Liver (tissue), 9 donors: ENCODE measurements around the gene EXO1. TPM values are rescaled to one million over a fixed set of nuclear protein-coding genes. Genes with fewer than 3 reads are reported as not detected.

ENCODE experiments used
- DNase-seq: peaks from one replicate; pipeline ENCODE4 v3.0.0-alpha.2; 2017; ENCODE audit warnings: low spot score
- H3K27ac ChIP-seq, 2 donors: one replicate each; pipeline ENCODE4 v1.7.0; 2013; ENCODE audit warnings: inconsistent platforms in 2 of 2, low read length in 2 of 2, control low read depth in 1 of 2, low read depth in 1 of 2, mild to moderate bottlenecking in 1 of 2
- H3K27me3 ChIP-seq, 4 donors: one replicate each; pipeline versions ENCODE4 v1.6.1 to v1.7.0; 2013; ENCODE audit warnings: low read length in 3 of 4, inconsistent platforms in 1 of 4, mild to moderate bottlenecking in 1 of 4, moderate library complexity in 1 of 4; ENCODE audit not compliant: control insufficient read depth in 4 of 4, insufficient read depth in 4 of 4
- H3K36me3 ChIP-seq, 4 donors: one replicate each; pipeline versions ENCODE4 v1.6.1 to v1.7.0; 2013; ENCODE audit warnings: low read length in 3 of 4, mild to moderate bottlenecking in 3 of 4, low read depth in 1 of 4, moderate library complexity in 1 of 4; ENCODE audit not compliant: control insufficient read depth in 4 of 4, insufficient read depth in 3 of 4
- H3K4me1 ChIP-seq, 4 donors: one replicate each; pipeline versions ENCODE4 v1.6.1 to v1.7.0; 2013; ENCODE audit warnings: low read length in 3 of 4, mild to moderate bottlenecking in 3 of 4, moderate library complexity in 1 of 4; ENCODE audit not compliant: control insufficient read depth in 4 of 4, insufficient read depth in 4 of 4
- H3K4me3 ChIP-seq, 3 donors: one replicate each; pipeline versions ENCODE4 v1.6.1 to v1.7.0; 2013; ENCODE audit warnings: low read length in 3 of 3, control low read depth in 1 of 3, low read depth in 1 of 3, mild to moderate bottlenecking in 1 of 3
- H3K9ac ChIP-seq, 2 donors: one replicate each; pipeline ENCODE4 v1.7.0; 2013; ENCODE audit warnings: low read length in 2 of 2, mild to moderate bottlenecking in 2 of 2, moderate library complexity in 2 of 2, control low read depth in 1 of 2, low read depth in 1 of 2
- H3K9me3 ChIP-seq, 4 donors: one replicate each; pipeline versions ENCODE4 v1.6.1 to v1.7.0; 2013; ENCODE audit warnings: low read length in 3 of 4; ENCODE audit not compliant: control insufficient read depth in 4 of 4
- EGR1 ChIP-seq, 2 donors: IDR thresholded peaks; 2 replicates each; pipeline ENCODE4 v1.6.1; 2016 to 2018; ENCODE audit warnings: antibody characterized with exemption in 2 of 2, low read depth in 2 of 2
- FOXA1 ChIP-seq: IDR thresholded peaks from 2 replicates; pipeline ENCODE4 v1.6.1; 2016; ENCODE audit warnings: antibody characterized with exemption
- FOXA2 ChIP-seq: IDR thresholded peaks from 2 replicates; pipeline ENCODE4 v1.6.1; 2016; ENCODE audit warnings: antibody characterized with exemption
- GABPA ChIP-seq, 2 donors: IDR thresholded peaks in 1 of 2; conservative IDR thresholded peaks in 1 of 2; 2 replicates each; pipeline ENCODE4 v1.6.1; 2016; ENCODE audit warnings: antibody characterized with exemption in 2 of 2, mild to moderate bottlenecking in 1 of 2, moderate library complexity in 1 of 2
- HNF4A ChIP-seq, 2 donors: conservative IDR thresholded peaks; 2 replicates each; pipeline ENCODE4 v1.6.1; 2016; ENCODE audit warnings: antibody characterized with exemption in 2 of 2, mild to moderate bottlenecking in 2 of 2
- HNF4G ChIP-seq: IDR thresholded peaks from 2 replicates; pipeline ENCODE4 v1.6.1; 2016; ENCODE audit warnings: antibody characterized with exemption
- JUND ChIP-seq, 2 donors: IDR thresholded peaks; 2 replicates each; pipeline ENCODE4 v1.6.1; 2016; ENCODE audit warnings: antibody characterized with exemption in 2 of 2
- RAD21 ChIP-seq, 2 donors: IDR thresholded peaks; 2 replicates each; pipeline ENCODE4 v1.6.1; 2016; ENCODE audit warnings: antibody characterized with exemption in 2 of 2, mild to moderate bottlenecking in 2 of 2
- RXRA ChIP-seq, 2 donors: IDR thresholded peaks; 2 replicates each; pipeline ENCODE4 v1.6.1; 2017 to 2018; ENCODE audit warnings: antibody characterized with exemption in 2 of 2, mild to moderate bottlenecking in 1 of 2
- TAF1 ChIP-seq: conservative IDR thresholded peaks from 2 replicates; pipeline ENCODE4 v1.6.1; 2016; ENCODE audit warnings: antibody characterized with exemption, mild to moderate bottlenecking
- YY1 ChIP-seq: IDR thresholded peaks from 2 replicates; pipeline ENCODE4 v1.6.1; 2016; ENCODE audit warnings: antibody characterized with exemption, mild to moderate bottlenecking
- WGBS: extraction: QIAGEN DNeasy Blood & Tissue Kit; methylation state at CpG from one replicate; pipeline ENCODE4 v1.1.7; 2013; 5-methylcytosine and 5-hydroxymethylcytosine counted together
- polyA plus RNA-seq, 2 donors: library from polyadenylated mRNA; stranded (reverse) in 1 of 2; unstranded in 1 of 2; fragments of 200-250 nt in 1 of 2; fragments of >200 nt in 1 of 2; fragmentation: Nextera tagmentation in 1 of 2; extraction: Ambion mirVana in 1 of 2; gene quantifications; one replicate each; pipeline versions ENCODE4 v1.2.1 to v1.2.3, GENCODE V29; 2013 to 2015
- total RNA-seq, 2 donors: library from RNA; depleted of rRNA; stranded (reverse); fragments of >200 nt; gene quantifications; one replicate each; pipeline ENCODE4 v1.2.3, GENCODE V29; 2014
- TF ChIP-seq, protein P1 (sequence below): IDR thresholded peaks from 2 replicates; pipeline ENCODE4 v1.6.1; 2016; ENCODE audit warnings: antibody characterized with exemption
- TF ChIP-seq, protein P2 (sequence below): fragments of 150-350 bp; IDR thresholded peaks from 2 replicates; pipeline ENCODE4 v1.5.1; 2017; ENCODE audit warnings: improper control_type of control experiment, low read depth, low read length; ENCODE audit not compliant: missing input control
- TF ChIP-seq, protein P3 (sequence below): IDR thresholded peaks from 2 replicates; pipeline ENCODE4 v1.6.1; 2016; ENCODE audit warnings: antibody characterized with exemption
- TF ChIP-seq, protein P4 (sequence below): IDR thresholded peaks from 2 replicates; pipeline ENCODE4 v1.6.1; 2016; ENCODE audit warnings: antibody characterized with exemption, mild to moderate bottlenecking
- donor health status: healthy.
- donor health status: healthy.
- donor health status: healthy.
- donor health status: healthy.
- donor health status: healthy.

Gene EXO1
- total and polyA plus RNA-seq, 4 donors = 0.25 to 16.2 (median 0.48) TPM

DNA sequence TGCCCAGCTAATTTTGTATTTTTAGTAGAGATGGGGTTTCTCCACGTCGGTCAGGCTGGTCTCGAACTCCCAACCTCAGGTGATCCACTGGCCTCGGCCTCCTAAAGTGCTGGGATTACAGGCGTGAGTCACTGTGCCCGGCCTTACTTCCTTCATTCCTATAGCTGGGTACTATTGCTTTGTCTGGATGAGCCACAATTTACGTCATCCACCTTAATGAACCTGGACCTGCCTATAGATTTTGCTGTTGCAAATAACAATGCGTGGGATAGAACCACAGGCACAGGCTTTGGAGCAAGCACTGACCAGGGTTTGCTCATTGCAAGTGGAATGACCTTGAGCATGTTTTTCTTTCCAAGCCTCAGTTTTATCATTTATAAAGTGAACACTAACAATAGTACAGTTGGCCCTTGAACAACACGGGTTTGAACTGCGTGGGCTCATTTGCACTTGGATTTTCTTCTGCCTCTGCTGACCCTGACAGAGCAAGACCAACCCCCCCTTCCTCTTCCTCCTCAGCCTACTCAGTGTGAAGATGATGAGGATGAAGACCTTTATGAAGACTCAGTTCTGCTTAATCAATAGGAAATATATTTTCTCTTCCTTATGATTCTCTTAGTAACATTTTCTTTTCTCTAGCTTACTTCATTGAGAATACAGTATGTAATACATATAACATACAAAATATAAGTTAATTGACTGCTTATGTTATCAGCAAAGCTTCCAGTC lies 76.2 kb downstream of the EXO1 start (continued):
- TF ChIP-seq GABPA (IDR thresholded peaks at IDR 0.05 in 1 of 2, conservative IDR thresholded peaks at IDR 0.05 in 1 of 2) (no peak), FOXA1 (no peak), YY1 (no peak), HNF4A (conservative IDR thresholded peaks at IDR 0.05) (no peak), RXRA (IDR thresholded peaks at IDR 0.05) (no peak)
- TF ChIP-seq, protein P1, sequence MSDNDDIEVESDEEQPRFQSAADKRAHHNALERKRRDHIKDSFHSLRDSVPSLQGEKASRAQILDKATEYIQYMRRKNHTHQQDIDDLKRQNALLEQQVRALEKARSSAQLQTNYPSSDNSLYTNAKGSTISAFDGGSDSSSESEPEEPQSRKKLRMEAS = no peak
- TF ChIP-seq, protein P2, sequence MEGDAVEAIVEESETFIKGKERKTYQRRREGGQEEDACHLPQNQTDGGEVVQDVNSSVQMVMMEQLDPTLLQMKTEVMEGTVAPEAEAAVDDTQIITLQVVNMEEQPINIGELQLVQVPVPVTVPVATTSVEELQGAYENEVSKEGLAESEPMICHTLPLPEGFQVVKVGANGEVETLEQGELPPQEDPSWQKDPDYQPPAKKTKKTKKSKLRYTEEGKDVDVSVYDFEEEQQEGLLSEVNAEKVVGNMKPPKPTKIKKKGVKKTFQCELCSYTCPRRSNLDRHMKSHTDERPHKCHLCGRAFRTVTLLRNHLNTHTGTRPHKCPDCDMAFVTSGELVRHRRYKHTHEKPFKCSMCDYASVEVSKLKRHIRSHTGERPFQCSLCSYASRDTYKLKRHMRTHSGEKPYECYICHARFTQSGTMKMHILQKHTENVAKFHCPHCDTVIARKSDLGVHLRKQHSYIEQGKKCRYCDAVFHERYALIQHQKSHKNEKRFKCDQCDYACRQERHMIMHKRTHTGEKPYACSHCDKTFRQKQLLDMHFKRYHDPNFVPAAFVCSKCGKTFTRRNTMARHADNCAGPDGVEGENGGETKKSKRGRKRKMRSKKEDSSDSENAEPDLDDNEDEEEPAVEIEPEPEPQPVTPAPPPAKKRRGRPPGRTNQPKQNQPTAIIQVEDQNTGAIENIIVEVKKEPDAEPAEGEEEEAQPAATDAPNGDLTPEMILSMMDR = no peak

DNA sequence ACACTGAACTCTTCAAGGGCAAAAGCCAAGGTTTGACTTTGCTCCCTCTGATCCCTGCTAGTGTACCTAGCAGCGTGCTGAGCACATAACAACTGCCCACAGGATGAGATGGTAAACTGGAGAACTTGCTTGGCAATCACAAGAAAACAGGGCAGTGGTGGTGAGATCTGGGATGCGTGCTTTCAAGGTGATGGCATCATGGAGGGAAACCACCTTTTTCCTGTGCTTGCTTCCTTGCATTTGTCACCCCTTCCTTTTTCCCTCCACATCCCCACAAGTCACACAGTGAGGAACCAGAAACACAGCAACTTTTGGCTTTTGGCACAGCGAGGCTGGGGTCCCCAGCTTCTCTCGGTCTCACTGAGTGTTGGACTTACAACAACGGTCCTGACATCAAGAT lies 78.1 kb downstream of the EXO1 start:
- Histone ChIP-seq H3K4me3 (no peak overlapping the region), H3K4me1 (no peaks in the 10 kb centered on the region), H3K9me3 (no peaks in the 10 kb centered on the region), H3K9ac (no peak overlapping the region), H3K27ac (no peak overlapping the region), H3K27me3 (no peaks in the 10 kb centered on the region), H3K36me3 (no peaks in the 10 kb centered on the region)
- WGBS = 66% methylated on average over 5 of the region's 5 CpGs
- TF ChIP-seq JUND (IDR thresholded peaks at IDR 0.05) = no peak
- no peak for TF ChIP-seq RAD21 (IDR thresholded peaks at IDR 0.05)
- TF ChIP-seq, protein P2 = no peak
- TF ChIP-seq YY1 = no peak
- no peak for TF ChIP-seq GABPA (IDR thresholded peaks at IDR 0.05 in 1 of 2, conservative IDR thresholded peaks at IDR 0.05 in 1 of 2)
- no peak for TF ChIP-seq FOXA2
- TF ChIP-seq, protein P3, sequence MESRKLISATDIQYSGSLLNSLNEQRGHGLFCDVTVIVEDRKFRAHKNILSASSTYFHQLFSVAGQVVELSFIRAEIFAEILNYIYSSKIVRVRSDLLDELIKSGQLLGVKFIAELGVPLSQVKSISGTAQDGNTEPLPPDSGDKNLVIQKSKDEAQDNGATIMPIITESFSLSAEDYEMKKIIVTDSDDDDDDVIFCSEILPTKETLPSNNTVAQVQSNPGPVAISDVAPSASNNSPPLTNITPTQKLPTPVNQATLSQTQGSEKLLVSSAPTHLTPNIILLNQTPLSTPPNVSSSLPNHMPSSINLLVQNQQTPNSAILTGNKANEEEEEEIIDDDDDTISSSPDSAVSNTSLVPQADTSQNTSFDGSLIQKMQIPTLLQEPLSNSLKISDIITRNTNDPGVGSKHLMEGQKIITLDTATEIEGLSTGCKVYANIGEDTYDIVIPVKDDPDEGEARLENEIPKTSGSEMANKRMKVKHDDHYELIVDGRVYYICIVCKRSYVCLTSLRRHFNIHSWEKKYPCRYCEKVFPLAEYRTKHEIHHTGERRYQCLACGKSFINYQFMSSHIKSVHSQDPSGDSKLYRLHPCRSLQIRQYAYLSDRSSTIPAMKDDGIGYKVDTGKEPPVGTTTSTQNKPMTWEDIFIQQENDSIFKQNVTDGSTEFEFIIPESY = no peak
- TF ChIP-seq TAF1 = no peak
- TF ChIP-seq, protein P4, sequence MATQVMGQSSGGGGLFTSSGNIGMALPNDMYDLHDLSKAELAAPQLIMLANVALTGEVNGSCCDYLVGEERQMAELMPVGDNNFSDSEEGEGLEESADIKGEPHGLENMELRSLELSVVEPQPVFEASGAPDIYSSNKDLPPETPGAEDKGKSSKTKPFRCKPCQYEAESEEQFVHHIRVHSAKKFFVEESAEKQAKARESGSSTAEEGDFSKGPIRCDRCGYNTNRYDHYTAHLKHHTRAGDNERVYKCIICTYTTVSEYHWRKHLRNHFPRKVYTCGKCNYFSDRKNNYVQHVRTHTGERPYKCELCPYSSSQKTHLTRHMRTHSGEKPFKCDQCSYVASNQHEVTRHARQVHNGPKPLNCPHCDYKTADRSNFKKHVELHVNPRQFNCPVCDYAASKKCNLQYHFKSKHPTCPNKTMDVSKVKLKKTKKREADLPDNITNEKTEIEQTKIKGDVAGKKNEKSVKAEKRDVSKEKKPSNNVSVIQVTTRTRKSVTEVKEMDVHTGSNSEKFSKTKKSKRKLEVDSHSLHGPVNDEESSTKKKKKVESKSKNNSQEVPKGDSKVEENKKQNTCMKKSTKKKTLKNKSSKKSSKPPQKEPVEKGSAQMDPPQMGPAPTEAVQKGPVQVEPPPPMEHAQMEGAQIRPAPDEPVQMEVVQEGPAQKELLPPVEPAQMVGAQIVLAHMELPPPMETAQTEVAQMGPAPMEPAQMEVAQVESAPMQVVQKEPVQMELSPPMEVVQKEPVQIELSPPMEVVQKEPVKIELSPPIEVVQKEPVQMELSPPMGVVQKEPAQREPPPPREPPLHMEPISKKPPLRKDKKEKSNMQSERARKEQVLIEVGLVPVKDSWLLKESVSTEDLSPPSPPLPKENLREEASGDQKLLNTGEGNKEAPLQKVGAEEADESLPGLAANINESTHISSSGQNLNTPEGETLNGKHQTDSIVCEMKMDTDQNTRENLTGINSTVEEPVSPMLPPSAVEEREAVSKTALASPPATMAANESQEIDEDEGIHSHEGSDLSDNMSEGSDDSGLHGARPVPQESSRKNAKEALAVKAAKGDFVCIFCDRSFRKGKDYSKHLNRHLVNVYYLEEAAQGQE = no peak
- no peak for TF ChIP-seq EGR1 (IDR thresholded peaks at IDR 0.05; ENCODE audit: low read depth in 2 of 2)
- TF ChIP-seq FOXA1 = no peak
- no peak for TF ChIP-seq HNF4G
- no peak for DNase-seq
